ENCODE measurements around the gene CPLANE2.

DNA sequence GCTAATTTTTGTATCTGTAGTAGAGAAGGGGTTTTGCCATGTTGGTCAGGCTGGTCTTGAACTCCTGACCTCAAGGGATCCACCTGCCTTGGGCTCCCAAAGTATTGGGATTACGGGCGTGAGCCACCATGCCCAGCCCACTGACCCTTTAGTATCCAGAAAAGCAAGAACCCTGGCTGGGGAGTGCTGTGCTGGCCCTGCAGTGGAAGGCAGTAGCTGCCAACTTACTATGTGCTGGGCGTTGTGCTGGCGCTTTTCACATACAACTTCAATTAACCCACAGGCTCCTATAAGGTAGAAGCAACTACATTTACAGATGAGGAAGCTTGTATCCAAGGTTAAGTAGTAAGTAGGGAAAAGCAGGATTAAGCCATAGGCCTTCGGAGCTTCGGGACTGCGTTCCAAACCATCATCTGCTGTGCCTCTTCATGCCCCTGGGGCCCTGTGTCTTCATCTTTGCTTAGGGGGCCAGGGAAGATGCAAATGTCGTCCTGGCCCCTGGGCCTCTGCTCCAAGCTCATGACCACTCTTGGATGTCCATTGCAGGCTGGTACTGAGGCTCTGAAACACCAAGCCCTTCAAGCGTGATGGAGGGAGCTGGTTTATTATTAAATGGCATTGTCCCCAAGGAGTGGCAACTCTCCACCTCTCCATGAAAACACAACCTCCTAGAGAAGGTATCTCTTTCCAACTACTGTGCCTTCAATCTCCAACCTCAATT, 8.7 kb upstream of the CPLANE2 start:
- TF ChIP-seq CTCF (IDR thresholded peaks at IDR 0.05) (no peak), EZH2 (IDR thresholded peaks at IDR 0.05) (no peak)

Measured in neural progenitor cell (in vitro differentiated cells).